H9 (cell line): Measurements from ENCODE around the gene TGM2. TPM values are rescaled to one million over a fixed set of nuclear protein-coding genes. Genes with fewer than 3 reads are reported as not detected.

Source experiments
- DNase-seq: peaks from one replicate; pipeline ENCODE4 v3.0.0-alpha.2; 2017
- H2AFZ ChIP-seq: one replicate; pipeline ENCODE4 v1.6.1; 2013; ENCODE audit warnings: mild to moderate bottlenecking, low read length, control low read depth, moderate library complexity
- H2AK5ac ChIP-seq: 2 replicates; pipeline ENCODE4 v1.6.1; 2013; ENCODE audit warnings: low read length, control low read depth, mixed read lengths; ENCODE audit not compliant: insufficient read length
- H2BK120ac ChIP-seq: one replicate; pipeline ENCODE4 v1.6.1; 2013; ENCODE audit warnings: low read depth, mild to moderate bottlenecking, low read length, control low read depth, inconsistent platforms; ENCODE audit not compliant: poor library complexity, severe bottlenecking
- H2BK12ac ChIP-seq: 2 replicates; pipeline ENCODE4 v1.6.1; 2013; ENCODE audit warnings: low read length, control low read depth, mixed read lengths, low read depth; ENCODE audit not compliant: insufficient read length
- H2BK15ac ChIP-seq: 2 replicates; pipeline ENCODE4 v1.6.1; 2013; ENCODE audit warnings: low read depth, low read length, control low read depth
- H2BK20ac ChIP-seq: one replicate; pipeline ENCODE4 v1.6.1; 2013; ENCODE audit warnings: low read depth, mild to moderate bottlenecking, low read length, control low read depth, inconsistent platforms; ENCODE audit not compliant: poor library complexity, severe bottlenecking
- H2BK5ac ChIP-seq: 2 replicates; pipeline ENCODE4 v1.6.1; 2013; ENCODE audit warnings: low read length, control low read depth, mixed read lengths; ENCODE audit not compliant: insufficient read length
- H3K14ac ChIP-seq: 2 replicates; pipeline ENCODE4 v1.6.1; 2013; ENCODE audit warnings: low read length, control low read depth; ENCODE audit not compliant: insufficient read depth
- H3K18ac ChIP-seq: 2 replicates; pipeline ENCODE4 v1.6.1; 2013; ENCODE audit warnings: low read depth, mild to moderate bottlenecking, mixed read lengths, low read length, control low read depth; ENCODE audit not compliant: insufficient read length
- H3K23ac ChIP-seq: 2 replicates; pipeline ENCODE4 v1.6.1; 2013; ENCODE audit warnings: low read length, control low read depth, mixed read lengths, low read depth; ENCODE audit not compliant: insufficient read length
- H3K23me2 ChIP-seq: 2 replicates; pipeline ENCODE4 v1.6.1; 2013; ENCODE audit warnings: low read depth, mild to moderate bottlenecking, mixed read lengths, low read length, control low read depth; ENCODE audit not compliant: insufficient read length, poor library complexity, severe bottlenecking
- H3K27ac ChIP-seq: 2 replicates; pipeline ENCODE4 v1.5.1; 2013; ENCODE audit warnings: low read length, control low read depth, mixed read lengths, low read depth; ENCODE audit not compliant: insufficient read length
- H3K27me3 ChIP-seq: 2 replicates; pipeline ENCODE4 v1.6.1; 2013; ENCODE audit warnings: low read length, control low read depth, inconsistent platforms; ENCODE audit not compliant: insufficient read depth
- H3K4ac ChIP-seq: 2 replicates; pipeline ENCODE4 v1.6.1; 2013; ENCODE audit warnings: low read depth, mild to moderate bottlenecking, control low read depth, inconsistent platforms, low read length, moderate library complexity
- H3K4me1 ChIP-seq: 2 replicates; pipeline ENCODE4 v1.6.1; 2013; ENCODE audit warnings: low read length, control low read depth, inconsistent platforms; ENCODE audit not compliant: insufficient read depth
- H3K4me2 ChIP-seq: 2 replicates; pipeline ENCODE4 v1.6.1; 2013; ENCODE audit warnings: low read length, control low read depth, mixed read lengths; ENCODE audit not compliant: insufficient read length, insufficient read depth
- H3K56ac ChIP-seq: 2 replicates; pipeline ENCODE4 v1.6.1; 2013; ENCODE audit warnings: low read depth, mild to moderate bottlenecking, mixed read lengths, low read length, control low read depth; ENCODE audit not compliant: insufficient read length
- H3K79me1 ChIP-seq: 2 replicates; pipeline ENCODE4 v1.6.1; 2013; ENCODE audit warnings: low read depth, mild to moderate bottlenecking, moderate library complexity, low read length, control low read depth, inconsistent platforms; ENCODE audit not compliant: insufficient read depth, poor library complexity, severe bottlenecking
- H3K79me2 ChIP-seq: 2 replicates; pipeline ENCODE4 v1.6.1; 2013; ENCODE audit warnings: low read length, control low read depth, inconsistent platforms; ENCODE audit not compliant: insufficient read depth
- H3K9ac ChIP-seq: 2 replicates; pipeline ENCODE4 v1.6.1; 2013; ENCODE audit warnings: low read length, control low read depth, mixed read lengths; ENCODE audit not compliant: insufficient read length; ENCODE audit errors: extremely low read depth
- H3K9me3 ChIP-seq: one replicate; pipeline ENCODE4 v1.6.1; 2013; ENCODE audit warnings: low read depth, low read length, inconsistent platforms; ENCODE audit not compliant: control insufficient read depth
- H3T11ph ChIP-seq: one replicate; pipeline ENCODE4 v1.6.1; 2013; ENCODE audit warnings: mild to moderate bottlenecking, low read length, control low read depth, inconsistent platforms
- H4K20me1 ChIP-seq: one replicate; pipeline ENCODE4 v1.6.1; 2013; ENCODE audit not compliant: control insufficient read depth, insufficient read length, insufficient read depth
- H4K5ac ChIP-seq: 2 replicates; pipeline ENCODE4 v1.6.1; 2013; ENCODE audit warnings: low read depth, mild to moderate bottlenecking, mixed read lengths, low read length, control low read depth; ENCODE audit not compliant: insufficient read length
- H4K8ac ChIP-seq: replicated peaks from 2 replicates; pipeline ENCODE4 v1.6.1; 2013; ENCODE audit warnings: low read length, control low read depth, mixed read lengths, low read depth; ENCODE audit not compliant: insufficient read length
- H4K91ac ChIP-seq: 2 replicates; pipeline ENCODE4 v1.6.1; 2013; ENCODE audit warnings: low read depth, mild to moderate bottlenecking, moderate library complexity, mixed read lengths, low read length, control low read depth; ENCODE audit not compliant: insufficient read length
- H3K27ac Mint-ChIP-seq, 3 experiments: 2 replicates in 2 of 3; 3 replicates in 1 of 3; pipeline ENCODE4 v1.8.0; 2020 to 2021; ENCODE audit warnings: mixed read lengths in 3 of 3, mild to moderate bottlenecking in 1 of 3, moderate library complexity in 1 of 3
- H3K27me3 Mint-ChIP-seq: 2 replicates; pipeline ENCODE4 v1.8.0; 2021; ENCODE audit warnings: low read depth, mild to moderate bottlenecking, moderate library complexity, mixed read lengths
- H3K36me3 Mint-ChIP-seq, 3 experiments: 2 replicates in 2 of 3; 3 replicates in 1 of 3; pipeline ENCODE4 v1.8.0; 2020 to 2021; ENCODE audit warnings: low read depth in 3 of 3, mixed read lengths in 3 of 3; ENCODE audit not compliant: insufficient read depth in 1 of 3
- H3K4me1 Mint-ChIP-seq, 2 experiments: 2 replicates each; pipeline ENCODE4 v1.8.0; 2020; ENCODE audit warnings: mixed read lengths in 2 of 2
- H3K4me3 Mint-ChIP-seq, 2 experiments: 2 replicates in 1 of 2; 3 replicates in 1 of 2; pipeline ENCODE4 v1.8.0; 2020 to 2021; ENCODE audit warnings: mild to moderate bottlenecking in 2 of 2, mixed read lengths in 2 of 2, moderate library complexity in 1 of 2
- H3K9me3 Mint-ChIP-seq, 2 experiments: 2 replicates in 1 of 2; 3 replicates in 1 of 2; pipeline ENCODE4 v1.8.0; 2020; ENCODE audit warnings: mild to moderate bottlenecking in 2 of 2, mixed read lengths in 2 of 2, moderate library complexity in 1 of 2
- WGBS: extraction: QIAGEN DNeasy Blood & Tissue Kit; methylation state at CpG from one replicate; pipeline ENCODE4 v1.1.7; 2013; ENCODE audit warnings: missing lambda C conversion rate, low lambda C conversion rate, mixed read lengths; ENCODE audit not compliant: insufficient read length; ENCODE audit errors: extremely low coverage; 5-methylcytosine and 5-hydroxymethylcytosine counted together
- total RNA-seq: library from RNA; stranded (reverse); gene quantifications from 2 replicates; pipeline ENCODE4 v1.2.1, GENCODE V29; 2021
- TF ChIP-seq, protein P1 (sequence below): fragments of 200-600 bp; sonication (generic); conservative IDR thresholded peaks from 3 replicates; pipeline ENCODE4 v1.8.0; 2021; ENCODE audit warnings: antibody characterized with exemption, mild to moderate bottlenecking

TGM2 gene
- total RNA-seq, 1 experiment from 2014 or later, result 1.1 TPM

GRCh38 chr20:38079353-38079752 lies 85.7 kb downstream of the TGM2 start:
- H2BK5ac ChIP-seq, result no peak overlapping the region
- no peak overlapping the region for H2BK12ac ChIP-seq
- Mint-ChIP-seq H3K36me3 (peaks cover 25 to 54% (median 50%) of the 10 kb centered on the region in 3 experiments; a peak in 6 of 7 replicates), H3K9me3 (no peaks in the 10 kb centered on the region), H3K27me3 (no peaks in the 10 kb centered on the region), H3K4me3 (no peak overlapping the region), H3K4me1 (peaks cover 8% of the 10 kb centered on the region in 2 experiments), H3K27ac (no peak overlapping the region)
- H3K23ac ChIP-seq, result no peak overlapping the region
- no peak overlapping the region for H2AK5ac ChIP-seq
- no peak overlapping the region for H4K8ac ChIP-seq
- no CpG with 5 or more reads among the region's 3 CpGs for WGBS
- H4K91ac ChIP-seq, result no peak overlapping the region
- no peaks in the 10 kb centered on the region for H4K20me1 ChIP-seq
- no peak overlapping the region for H3K4me2 ChIP-seq
- no peak overlapping the region for H4K5ac ChIP-seq
- H3K79me1 ChIP-seq, result peaks cover 3% of the 10 kb centered on the region
- no peaks in the 10 kb centered on the region for H3K4me1 ChIP-seq
- no peak overlapping the region for H2BK20ac ChIP-seq
- no peak overlapping the region for H2AFZ ChIP-seq
- H3K23me2 ChIP-seq, result no peaks in the 10 kb centered on the region
- H2BK15ac ChIP-seq, result no peak overlapping the region
- DNase-seq, result no peak
- no peak overlapping the region for H3K18ac ChIP-seq
- no peak overlapping the region for H3K27ac ChIP-seq
- H3T11ph ChIP-seq, result no peak overlapping the region
- H3K56ac ChIP-seq, result no peak overlapping the region
- no peak overlapping the region for H3K9ac ChIP-seq
- TF ChIP-seq, protein P1, sequence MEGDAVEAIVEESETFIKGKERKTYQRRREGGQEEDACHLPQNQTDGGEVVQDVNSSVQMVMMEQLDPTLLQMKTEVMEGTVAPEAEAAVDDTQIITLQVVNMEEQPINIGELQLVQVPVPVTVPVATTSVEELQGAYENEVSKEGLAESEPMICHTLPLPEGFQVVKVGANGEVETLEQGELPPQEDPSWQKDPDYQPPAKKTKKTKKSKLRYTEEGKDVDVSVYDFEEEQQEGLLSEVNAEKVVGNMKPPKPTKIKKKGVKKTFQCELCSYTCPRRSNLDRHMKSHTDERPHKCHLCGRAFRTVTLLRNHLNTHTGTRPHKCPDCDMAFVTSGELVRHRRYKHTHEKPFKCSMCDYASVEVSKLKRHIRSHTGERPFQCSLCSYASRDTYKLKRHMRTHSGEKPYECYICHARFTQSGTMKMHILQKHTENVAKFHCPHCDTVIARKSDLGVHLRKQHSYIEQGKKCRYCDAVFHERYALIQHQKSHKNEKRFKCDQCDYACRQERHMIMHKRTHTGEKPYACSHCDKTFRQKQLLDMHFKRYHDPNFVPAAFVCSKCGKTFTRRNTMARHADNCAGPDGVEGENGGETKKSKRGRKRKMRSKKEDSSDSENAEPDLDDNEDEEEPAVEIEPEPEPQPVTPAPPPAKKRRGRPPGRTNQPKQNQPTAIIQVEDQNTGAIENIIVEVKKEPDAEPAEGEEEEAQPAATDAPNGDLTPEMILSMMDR, result no peak
- no peak overlapping the region for H3K14ac ChIP-seq
- no peaks in the 10 kb centered on the region for H3K9me3 ChIP-seq
- H3K4ac ChIP-seq, result no peak overlapping the region
- no peaks in the 10 kb centered on the region for H3K27me3 ChIP-seq
- no peak overlapping the region for H2BK120ac ChIP-seq
- peaks cover 1% of the 10 kb centered on the region; the same call in 1 of the 2 replicates for H3K79me2 ChIP-seq
